Esophagus (tissue), 2 donors: Measurements from ENCODE around the gene ZDHHC24. TPM values are rescaled to one million over a fixed set of nuclear protein-coding genes. Genes with fewer than 3 reads are reported as not detected.
A peak's percentile ranks its signal among the peaks of the same experiment; 100 is the strongest.

Experiments
- H3K27ac ChIP-seq, 2 donors: one replicate each; pipeline ENCODE4 v1.5.1; 2013; ENCODE audit warnings: low read depth in 2 of 2, mild to moderate bottlenecking in 2 of 2, inconsistent platforms in 1 of 2, low read length in 1 of 2, moderate library complexity in 1 of 2
- H3K27me3 ChIP-seq, 2 donors: one replicate each; pipeline ENCODE4 v1.6.1; 2013; ENCODE audit warnings: low read length in 2 of 2, control low read depth in 1 of 2, mild to moderate bottlenecking in 1 of 2; ENCODE audit not compliant: insufficient read depth in 2 of 2, control insufficient read depth in 1 of 2
- H3K36me3 ChIP-seq, 2 donors: one replicate each; pipeline ENCODE4 v1.6.1; 2013; ENCODE audit warnings: low read length in 1 of 2; ENCODE audit not compliant: control insufficient read depth in 2 of 2, insufficient read depth in 2 of 2
- H3K4me1 ChIP-seq, 2 donors: one replicate each; pipeline ENCODE4 v1.6.1; 2013; ENCODE audit warnings: low read length in 1 of 2; ENCODE audit not compliant: control insufficient read depth in 2 of 2, insufficient read depth in 2 of 2
- H3K4me3 ChIP-seq, 2 donors: one replicate each; pipeline ENCODE4 v1.5.1; 2013; ENCODE audit warnings: low read length in 2 of 2, mild to moderate bottlenecking in 2 of 2, low read depth in 1 of 2, moderate library complexity in 1 of 2
- H3K9me3 ChIP-seq, 2 donors: one replicate each; pipeline ENCODE4 v1.6.1; 2013; ENCODE audit warnings: mild to moderate bottlenecking in 2 of 2, low read depth in 1 of 2, low read length in 1 of 2, moderate library complexity in 1 of 2; ENCODE audit not compliant: control insufficient read depth in 2 of 2, insufficient read depth in 1 of 2
- WGBS, 2 donors: extraction: QIAGEN DNeasy Blood & Tissue Kit; methylation state at CpG; one replicate each; pipeline ENCODE4 v1.1.7; 2013; 5-methylcytosine and 5-hydroxymethylcytosine counted together
- polyA plus RNA-seq, 2 donors: library from polyadenylated mRNA; stranded (reverse); fragments of 200-250 nt; gene quantifications; one replicate each; pipeline ENCODE4 v1.2.3, GENCODE V29; 2013
- donor health status: healthy with polysubstance abuse.
- donor health status: Bipolar disorder and iron deficiency.

The ZDHHC24 gene
- polyA plus RNA-seq, 2 donors: 5.9 to 6.0 TPM

GRCh38 chr11:66523611-66524010 is 22.2 kb downstream of the ZDHHC24 start:
- no peaks in the 10 kb centered on the region for H3K4me1 ChIP-seq
- H3K36me3 ChIP-seq: peaks cover 8 to 19% of the 10 kb centered on the region in 2 donors
- H3K27ac ChIP-seq: no peak overlapping the region
- H3K4me3 ChIP-seq: no peak overlapping the region
- H3K27me3 ChIP-seq: no peaks in the 10 kb centered on the region
- 91 to 95% methylated on average over 11 of the region's 11 CpGs for WGBS, 2 donors
- no peaks in the 10 kb centered on the region for H3K9me3 ChIP-seq

- peak overlapping the region; percentile 59 to 79 for H3K4me3 ChIP-seq
- H3K9me3 ChIP-seq: no peaks in the 10 kb centered on the region
- H3K27ac ChIP-seq: peak overlapping the region in 1 of 2 donors; percentile 22
- peaks cover 2 to 3% of the 10 kb centered on the region in 2 donors for H3K36me3 ChIP-seq
- no peaks in the 10 kb centered on the region for H3K27me3 ChIP-seq
- 5 to 9% methylated on average over 5 of the region's 5 CpGs for WGBS, 2 donors
- H3K4me1 ChIP-seq: peaks cover 0 to 2% of the 10 kb centered on the region in 2 donors
Measured at GRCh38 chr11:66510990-66511339, 34.9 kb downstream of the ZDHHC24 start.

- Histone ChIP-seq H3K4me1 (peaks cover 0 to 2% of the 10 kb centered on the region in 2 donors), H3K4me3 (peak within 1 kb of the TSS; percentile 59 to 79), H3K27ac (peak within 1 kb of the TSS; percentile 5 to 51), H3K36me3 (peaks cover 2 to 3% of the 10 kb centered on the region in 2 donors), H3K27me3 (no peaks in the 10 kb centered on the region), H3K9me3 (no peaks in the 10 kb centered on the region)
- WGBS, 2 donors: 1 to 2% methylated on average over 31 of the region's 31 CpGs
Measured at GRCh38 chr11:66510271-66510989, 35.4 kb downstream of the ZDHHC24 start, which contains the start of gene BBS1. BBS1 (plus strand) TSS chr11:66510635; CDS start chr11:66510660, 25 bp downstream.

- no peaks in the 10 kb centered on the region for H3K9me3 ChIP-seq
- no peak overlapping the region for H3K4me3 ChIP-seq
- H3K36me3 ChIP-seq: peaks cover 1 to 11% of the 10 kb centered on the region in 2 donors
- no peaks in the 10 kb centered on the region for H3K27me3 ChIP-seq
- WGBS, 2 donors: 76 to 78% methylated on average over 7 of the region's 7 CpGs
- no peak overlapping the region for H3K27ac ChIP-seq
- peaks cover 0 to 2% of the 10 kb centered on the region in 2 donors for H3K4me1 ChIP-seq
Measured at GRCh38 chr11:66509131-66509561, 36.7 kb downstream of the ZDHHC24 start.

GRCh38 chr11:66505276-66505816 is 40.5 kb downstream of the ZDHHC24 start:
- WGBS, 2 donors: 32 to 97% methylated on average over 1 of the region's 1 CpG

GRCh38 chr11:66498506-66498905 is 47.3 kb downstream of the ZDHHC24 start:
- 92 to 96% methylated on average over 5 of the region's 5 CpGs for whole genome bisulfite sequencing, 2 donors
- H3K4me1 ChIP-seq: no peaks in the 10 kb centered on the region
- no peaks in the 10 kb centered on the region for H3K27me3 ChIP-seq
- no peaks in the 10 kb centered on the region for H3K9me3 ChIP-seq
- H3K4me3 ChIP-seq: no peak overlapping the region
- no peak overlapping the region for H3K27ac ChIP-seq
- H3K36me3 ChIP-seq: peaks cover 4 to 10% of the 10 kb centered on the region in 2 donors

More at GRCh38 chr11:66505276-66505816, 40.5 kb downstream of the ZDHHC24 start:
- no peaks in the 10 kb centered on the region for H3K4me1 ChIP-seq
- no peak overlapping the region for H3K27ac ChIP-seq
- no peaks in the 10 kb centered on the region for H3K9me3 ChIP-seq
- H3K36me3 ChIP-seq: peaks cover 0 to 11% of the 10 kb centered on the region in 2 donors
- H3K4me3 ChIP-seq: no peak overlapping the region
- H3K27me3 ChIP-seq: no peaks in the 10 kb centered on the region

GRCh38 chr11:66497206-66497605 is 48.6 kb downstream of the ZDHHC24 start:
- H3K9me3 ChIP-seq: no peaks in the 10 kb centered on the region
- no peak overlapping the region for H3K4me3 ChIP-seq
- no peaks in the 10 kb centered on the region for H3K27me3 ChIP-seq
- no peaks in the 10 kb centered on the region for H3K4me1 ChIP-seq
- WGBS, 2 donors: 97 to 99% methylated on average over 16 of the region's 16 CpGs
- peaks cover 7 to 22% of the 10 kb centered on the region in 2 donors for H3K36me3 ChIP-seq
- H3K27ac ChIP-seq: no peak overlapping the region

GRCh38 chr11:66495401-66495854 is 50.4 kb downstream of the ZDHHC24 start:
- H3K9me3 ChIP-seq: no peaks in the 10 kb centered on the region
- 93 to 96% methylated on average over 17 of the region's 17 CpGs for WGBS, 2 donors
- H3K4me1 ChIP-seq: no peaks in the 10 kb centered on the region
- peaks cover 7 to 22% of the 10 kb centered on the region in 2 donors for H3K36me3 ChIP-seq
- H3K27ac ChIP-seq: no peak overlapping the region
- H3K4me3 ChIP-seq: no peak overlapping the region
- H3K27me3 ChIP-seq: no peaks in the 10 kb centered on the region

GRCh38 chr11:66494935-66495334 is 50.9 kb downstream of the ZDHHC24 start:
- Histone ChIP-seq H3K27ac (no peak overlapping the region), H3K27me3 (no peaks in the 10 kb centered on the region), H3K9me3 (no peaks in the 10 kb centered on the region), H3K4me3 (no peak overlapping the region), H3K4me1 (no peaks in the 10 kb centered on the region), H3K36me3 (peaks cover 7 to 22% of the 10 kb centered on the region in 2 donors)
- 89 to 91% methylated on average over 14 of the region's 14 CpGs for WGBS, 2 donors
